ENCODE results near the gene FLOT2. TPM values are rescaled to one million over a fixed set of nuclear protein-coding genes. Genes with fewer than 3 reads are reported as not detected.

FLOT2 gene
- polyA plus RNA-seq, 1 donor (not counting 4 experiments of a cell fraction or from before 2014, with no cell fraction given): 67.2 TPM

- no peak overlapping the region for H3K9ac ChIP-seq (ENCODE audit: control insufficient read depth, extremely low read depth, insufficient read depth, low read length)
- H3K4me1 ChIP-seq (ENCODE audit: control insufficient read depth, extremely low read depth, insufficient read depth, low read length): no peaks in the 10 kb centered on the region
- H4K20me1 ChIP-seq (ENCODE audit: control insufficient read depth, extremely low read depth, insufficient read depth, low read length): no peaks in the 10 kb centered on the region
- no peaks in the 10 kb centered on the region for H3K27me3 ChIP-seq (ENCODE audit: control insufficient read depth, extremely low read depth, insufficient read depth, low read length)
- no peak overlapping the region for H3K4me3 ChIP-seq (ENCODE audit: control insufficient read depth in 2 of 3, extremely low read depth in 1 of 3, insufficient read depth in 2 of 3, low read depth in 1 of 3, low read length in 3 of 3)
- H3K9me3 ChIP-seq (ENCODE audit: control insufficient read depth, low read depth, low read length): peaks cover 6% of the 10 kb centered on the region
- TF ChIP-seq CTCF (optimal IDR thresholded peaks at IDR 0.05 in 1 of 3, IDR thresholded peaks at IDR 0.05 in 1 of 3, conservative IDR thresholded peaks at IDR 0.05 in 1 of 3; ENCODE audit: extremely low read depth in 1 of 3, insufficient read depth in 2 of 3, low read length in 3 of 3) (no peak), EZH2 (IDR thresholded peaks at IDR 0.05; ENCODE audit: low read length) (no peak)
- H3K79me2 ChIP-seq (ENCODE audit: control insufficient read depth, insufficient read depth, low read length): no peaks in the 10 kb centered on the region
- no peak overlapping the region for H2AFZ ChIP-seq (ENCODE audit: control insufficient read depth, low read length)
- DNase-seq (ENCODE audit: low read depth, low spot score) (no peak), FAIRE-seq (no peak)
- H3K36me3 ChIP-seq (ENCODE audit: control insufficient read depth in 2 of 2, extremely low read depth in 1 of 2, insufficient read depth in 2 of 2, low read length in 2 of 2): peaks cover 57 to 76% of the 10 kb centered on the region in 2 experiments
- no peak overlapping the region for H3K27ac ChIP-seq (ENCODE audit: control insufficient read depth, insufficient read depth, low read length)
- dilution Hi-C loops (cut with MboI; ENCODE audit: extremely low pct_ligation_motif_present, low sequenced_read_pairs): no loop called here
- no peaks in the 10 kb centered on the region for H3K9me1 ChIP-seq (ENCODE audit: control insufficient read depth, extremely low read depth, insufficient read depth, low read length)
- H3K4me2 ChIP-seq (ENCODE audit: control insufficient read depth, extremely low read depth, insufficient read depth, low read depth, low read length): no peak overlapping the region
Observed at GRCh38 chr17:28917465-28917864, 19.9 kb upstream of the FLOT2 start.

DNA sequence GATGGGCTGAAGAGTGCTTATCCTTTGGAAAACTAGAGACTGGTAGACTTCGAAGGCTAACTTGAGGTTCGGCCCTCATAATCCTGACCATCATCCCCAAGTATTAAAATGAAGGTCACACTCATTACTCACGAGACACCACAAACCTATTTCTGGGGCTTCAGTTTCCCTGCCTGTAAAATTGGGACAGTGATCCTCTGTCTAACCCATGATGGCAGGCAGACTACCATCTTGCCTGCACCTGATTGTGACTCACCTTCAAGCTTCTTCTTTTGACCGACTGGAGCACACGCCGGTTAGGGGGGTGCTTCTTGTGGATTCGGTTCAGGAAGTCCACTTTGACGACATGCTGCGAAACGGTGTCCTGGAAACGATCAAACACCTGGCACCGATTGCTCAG, 19.5 kb upstream of the FLOT2 start:
- Histone ChIP-seq H3K79me2 (ENCODE audit: control insufficient read depth, insufficient read depth, low read length) (no peaks in the 10 kb centered on the region), H3K4me3 (ENCODE audit: control insufficient read depth in 2 of 3, extremely low read depth in 1 of 3, insufficient read depth in 2 of 3, low read depth in 1 of 3, low read length in 3 of 3) (no peak overlapping the region), H2AFZ (ENCODE audit: control insufficient read depth, low read length) (no peak overlapping the region), H3K9me1 (ENCODE audit: control insufficient read depth, extremely low read depth, insufficient read depth, low read length) (no peaks in the 10 kb centered on the region), H3K9me3 (ENCODE audit: control insufficient read depth, low read depth, low read length) (peaks cover 6% of the 10 kb centered on the region), H3K4me1 (ENCODE audit: control insufficient read depth, extremely low read depth, insufficient read depth, low read length) (no peaks in the 10 kb centered on the region), H3K27ac (ENCODE audit: control insufficient read depth, insufficient read depth, low read length) (no peak overlapping the region), H3K4me2 (ENCODE audit: control insufficient read depth, extremely low read depth, insufficient read depth, low read depth, low read length) (no peak overlapping the region), H3K9ac (ENCODE audit: control insufficient read depth, extremely low read depth, insufficient read depth, low read length) (no peak overlapping the region), H3K36me3 (ENCODE audit: control insufficient read depth in 2 of 2, extremely low read depth in 1 of 2, insufficient read depth in 2 of 2, low read length in 2 of 2) (peaks cover 60 to 74% of the 10 kb centered on the region in 2 experiments), H4K20me1 (ENCODE audit: control insufficient read depth, extremely low read depth, insufficient read depth, low read length) (no peaks in the 10 kb centered on the region), H3K27me3 (ENCODE audit: control insufficient read depth, extremely low read depth, insufficient read depth, low read length) (no peaks in the 10 kb centered on the region)
- no peak for FAIRE-seq
- TF ChIP-seq CTCF (optimal IDR thresholded peaks at IDR 0.05 in 1 of 3, IDR thresholded peaks at IDR 0.05 in 1 of 3, conservative IDR thresholded peaks at IDR 0.05 in 1 of 3; ENCODE audit: extremely low read depth in 1 of 3, insufficient read depth in 2 of 3, low read length in 3 of 3) (no peak), EZH2 (IDR thresholded peaks at IDR 0.05; ENCODE audit: low read length) (no peak)
- DNase-seq (ENCODE audit: low read depth, low spot score): no peak
- dilution Hi-C loops (cut with MboI; ENCODE audit: extremely low pct_ligation_motif_present, low sequenced_read_pairs): no loop called here

Data from keratinocyte (primary cell).